GM12878 (cell line): ENCODE measurements around the gene HAP1. TPM values are rescaled to one million over a fixed set of nuclear protein-coding genes. Genes with fewer than 3 reads are reported as not detected.

ENCODE experiments used
- ATAC-seq: fragments of 200-7000 bp; cut with Tn5 transposase; 3 replicates; pipeline ENCODE4 v1.9.1; 2020; ENCODE audit warnings: mild to moderate bottlenecking, moderate library complexity
- BruUV-seq: library from RNA; stranded (reverse); fragments of 400-500 nt; replicated peaks from 2 replicates; lab custom pipeline; 2021; lab: Mats Ljungman, UMichigan
- CTCF ChIA-PET: fragments of 300-600 bp; sonication (Branson Sonifier 250); formaldehyde crosslinking; extraction: SDS; loops from one replicate; lab custom pipeline; 2021; ENCODE audit warnings: inconsistent platforms; lab: Yijun Ruan, JAX
- POLR2A ChIA-PET: fragments of 350-600 bp; formaldehyde crosslinking; extraction: SDS; loops from one replicate; lab custom pipeline; 2021; ENCODE audit warnings: inconsistent platforms; lab: Charles Lee
- RAD21 ChIA-PET: fragments of 300-600 bp; sonication (Branson Sonifier 250); formaldehyde crosslinking; loops from one replicate; lab custom pipeline; 2023; ENCODE audit warnings: antibody characterized with exemption; ENCODE audit not compliant: unreplicated experiment; lab: Charles Lee
- SMC1A ChIA-PET: fragments of 300-600 bp; sonication (Branson Sonifier 250); formaldehyde crosslinking; loops from one replicate; lab custom pipeline; 2023; ENCODE audit not compliant: unreplicated experiment, uncharacterized antibody; lab: Charles Lee
- DNase-seq: peaks from one replicate; pipeline ENCODE4 v3.0.0-alpha.2; 2011; ENCODE audit warnings: low read depth, low spot score
- FAIRE-seq: peaks from 3 replicates; lab custom pipeline; 2011; peaks lifted over from hg19 to GRCh38; lab: Jason Lieb, UNC
- H2AFZ ChIP-seq: 2 replicates; pipeline ENCODE4 v1.6.0; 2011; ENCODE audit warnings: low read depth, low read length, control low read depth; ENCODE audit not compliant: control insufficient read depth
- H3K27ac ChIP-seq: 2 replicates; pipeline ENCODE4 v1.5.1; 2011; ENCODE audit warnings: control low read depth; ENCODE audit not compliant: control insufficient read depth, insufficient read depth
- H3K27me3 ChIP-seq, 2 experiments: replicated peaks in 1 of 2; 2 replicates each; pipeline versions ENCODE4 v1.6.0 to v1.6.1; 2011; ENCODE audit warnings: low read length in 1 of 2; ENCODE audit not compliant: control insufficient read depth in 2 of 2, insufficient read depth in 2 of 2
- H3K36me3 ChIP-seq, 2 experiments: 2 replicates each; pipeline ENCODE4 v1.5.1; 2011; ENCODE audit warnings: low read length in 1 of 2; ENCODE audit not compliant: control insufficient read depth in 2 of 2, insufficient read depth in 2 of 2
- H3K4me1 ChIP-seq: 2 replicates; pipeline ENCODE4 v1.6.1; 2011; ENCODE audit warnings: mild to moderate bottlenecking, low read length, moderate library complexity, mixed read lengths; ENCODE audit not compliant: control insufficient read depth, insufficient read depth
- H3K4me2 ChIP-seq: 2 replicates; pipeline ENCODE4 v1.6.0; 2011; ENCODE audit warnings: control low read depth; ENCODE audit not compliant: control insufficient read depth, insufficient read depth
- H3K4me3 ChIP-seq: fragments of 200-600 bp; sonication (generic); 2 replicates; pipeline ENCODE4 v1.5.1; 2016
- H3K79me2 ChIP-seq: 2 replicates; pipeline ENCODE4 v1.6.0; 2011; ENCODE audit warnings: low read length; ENCODE audit not compliant: control insufficient read depth, insufficient read depth
- H3K9ac ChIP-seq: 2 replicates; pipeline ENCODE4 v1.8.0; 2011; ENCODE audit warnings: low read length, control low read depth, mixed read lengths; ENCODE audit not compliant: control insufficient read depth, insufficient read depth
- H3K9me3 ChIP-seq: replicated peaks from 3 replicates; pipeline ENCODE4 v1.5.1; 2011; ENCODE audit warnings: mild to moderate bottlenecking, low read length; ENCODE audit not compliant: control insufficient read depth, insufficient read depth
- H4K20me1 ChIP-seq: 2 replicates; pipeline ENCODE4 v1.6.0; 2011; ENCODE audit not compliant: control insufficient read depth, insufficient read depth
- NFYA ChIP-seq: IDR thresholded peaks from 2 replicates; pipeline ENCODE4 v1.6.1; 2011; ENCODE audit warnings: low read depth, mild to moderate bottlenecking, low read length, improper control_type of control experiment, borderline replicate concordance
- POLR2AphosphoS2 ChIP-seq: IDR thresholded peaks from 2 replicates; pipeline ENCODE4 v1.6.1; 2011; ENCODE audit warnings: low read depth, mild to moderate bottlenecking, low read length, improper control_type of control experiment, moderate library complexity
- REST ChIP-seq: IDR thresholded peaks from 2 replicates; pipeline ENCODE4 v1.6.1; 2012; ENCODE audit warnings: mild to moderate bottlenecking, low read depth, low read length
- WGBS: methylation state at CpG from one replicate; pipeline ENCODE4 v1.1.6; 2016; ENCODE audit warnings: low lambda C conversion rate; ENCODE audit not compliant: insufficient replicate concordance, insufficient coverage; ENCODE audit errors: missing lambda C conversion rate; 5-methylcytosine and 5-hydroxymethylcytosine counted together
- in situ Hi-C: fragments of 300-500 bp; cut with MboI; formaldehyde crosslinking; loops from 9 replicates; pipeline ENCODE4 v1.14.3; 2018; ENCODE audit warnings: mixed read lengths
- intact Hi-C: fragments of 100-400 bp; cut with micrococcal nuclease; formaldehyde crosslinking; loops from one replicate; pipeline ENCODE4 v1.14.2; 2022; ENCODE audit not compliant: unreplicated experiment
- polyA plus RNA-seq, 11 experiments: library from polyadenylated mRNA; depleted of rRNA in 4 of 11; unstranded in 6 of 11; stranded (reverse) in 5 of 11; fragments of >200 nt; fragmentation: Nextera tagmentation in 4 of 11; fragmentation: Illumina TruSeq in 1 of 11; extraction: Ambion mirVana in 4 of 11; extraction: Trizol in 1 of 11; gene quantifications; 1 replicate in 1 of 11; 2 replicates in 10 of 11; pipeline versions ENCODE4 v1.2.1 to v1.2.3, GENCODE V29; 2011 to 2016; ENCODE audit warnings: inconsistent platforms in 2 of 11, missing spikeins in 2 of 11, low read depth in 1 of 11
- total RNA-seq, 4 experiments: library from RNA; depleted of rRNA in 3 of 4; stranded (reverse); fragments of >200 nt in 3 of 4; fragmentation: Illumina TruSeq in 1 of 4; extraction: Trizol in 1 of 4; gene quantifications; 2 replicates each; pipeline versions ENCODE4 v1.2.1 to v1.2.3, GENCODE V29; 2013 to 2021
- TF ChIP-seq, protein P1 (sequence below): fragments of 450-650 bp; IDR thresholded peaks from 2 replicates; pipeline ENCODE4 v1.6.1; 2017; ENCODE audit warnings: low read depth, mild to moderate bottlenecking, moderate library complexity
- TF ChIP-seq, protein P2 (sequence below): fragments of 450-650 bp; IDR thresholded peaks from 2 replicates; pipeline ENCODE4 v1.6.1; 2016; ENCODE audit warnings: mild to moderate bottlenecking

HAP1 gene
- total and polyA plus RNA-seq, 10 of the 15 experiments (the other 5 are each of a cell fraction or from before 2014, with no cell fraction given): not detected

- SMC1A ChIA-PET: no interaction called here
- ATAC-seq (no peak), FAIRE-seq (no peak), DNase-seq (no peak)
- intact Hi-C loops: no loop called here
- no TSS peak for BruUV-seq
- H3K4me1 ChIP-seq: no peaks in the 10 kb centered on the region
- H3K9me3 ChIP-seq: no peaks in the 10 kb centered on the region
- H3K27ac ChIP-seq: no peak overlapping the region
- H3K36me3 ChIP-seq: no peaks in the 10 kb centered on the region
- POLR2A ChIA-PET: no interaction called here
- no peak overlapping the region for H2AFZ ChIP-seq
- CTCF ChIA-PET: interaction anchor here (1.2 kb wide), 1 partner anchor 10 kb away, joined by 4 read pairs; no protein-coding TSS in a partner anchor
- in situ Hi-C loops: no loop called here
- H3K4me2 ChIP-seq: no peak overlapping the region
- no peak overlapping the region for H3K9ac ChIP-seq
- WGBS: 60% methylated on average over 6 of the region's 6 CpGs
- no peaks in the 10 kb centered on the region for H4K20me1 ChIP-seq
- no peaks in the 10 kb centered on the region for H3K27me3 ChIP-seq
- no peak overlapping the region for H3K4me3 ChIP-seq
- no peak for TF ChIP-seq POLR2AphosphoS2
- no peak for TF ChIP-seq NFYA
- TF ChIP-seq, protein P1, sequence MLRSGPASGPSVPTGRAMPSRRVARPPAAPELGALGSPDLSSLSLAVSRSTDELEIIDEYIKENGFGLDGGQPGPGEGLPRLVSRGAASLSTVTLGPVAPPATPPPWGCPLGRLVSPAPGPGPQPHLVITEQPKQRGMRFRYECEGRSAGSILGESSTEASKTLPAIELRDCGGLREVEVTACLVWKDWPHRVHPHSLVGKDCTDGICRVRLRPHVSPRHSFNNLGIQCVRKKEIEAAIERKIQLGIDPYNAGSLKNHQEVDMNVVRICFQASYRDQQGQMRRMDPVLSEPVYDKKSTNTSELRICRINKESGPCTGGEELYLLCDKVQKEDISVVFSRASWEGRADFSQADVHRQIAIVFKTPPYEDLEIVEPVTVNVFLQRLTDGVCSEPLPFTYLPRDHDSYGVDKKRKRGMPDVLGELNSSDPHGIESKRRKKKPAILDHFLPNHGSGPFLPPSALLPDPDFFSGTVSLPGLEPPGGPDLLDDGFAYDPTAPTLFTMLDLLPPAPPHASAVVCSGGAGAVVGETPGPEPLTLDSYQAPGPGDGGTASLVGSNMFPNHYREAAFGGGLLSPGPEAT: no peak
- no peak for TF ChIP-seq REST
- TF ChIP-seq, protein P2, sequence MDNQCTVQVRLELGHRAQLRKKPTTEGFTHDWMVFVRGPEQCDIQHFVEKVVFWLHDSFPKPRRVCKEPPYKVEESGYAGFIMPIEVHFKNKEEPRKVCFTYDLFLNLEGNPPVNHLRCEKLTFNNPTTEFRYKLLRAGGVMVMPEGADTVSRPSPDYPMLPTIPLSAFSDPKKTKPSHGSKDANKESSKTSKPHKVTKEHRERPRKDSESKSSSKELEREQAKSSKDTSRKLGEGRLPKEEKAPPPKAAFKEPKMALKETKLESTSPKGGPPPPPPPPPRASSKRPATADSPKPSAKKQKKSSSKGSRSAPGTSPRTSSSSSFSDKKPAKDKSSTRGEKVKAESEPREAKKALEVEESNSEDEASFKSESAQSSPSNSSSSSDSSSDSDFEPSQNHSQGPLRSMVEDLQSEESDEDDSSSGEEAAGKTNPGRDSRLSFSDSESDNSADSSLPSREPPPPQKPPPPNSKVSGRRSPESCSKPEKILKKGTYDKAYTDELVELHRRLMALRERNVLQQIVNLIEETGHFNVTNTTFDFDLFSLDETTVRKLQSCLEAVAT: no peak
- RAD21 ChIA-PET: no interaction called here
- no peaks in the 10 kb centered on the region for H3K79me2 ChIP-seq
These were observed 13.8 kb upstream of the HAP1 start for GRCh38 chr17:41748275-41748674.
